NAMALWA (cell line): ENCODE measurements around the gene PEX13.

Experiments used
- DNase-seq: peaks from one replicate; pipeline ENCODE4 v3.0.0-alpha.2; 2015; ENCODE audit warnings: low spot score

PEX13 gene

GRCh38 chr2:61065714-61066709 lies 48.5 kb downstream of the PEX13 start, which contains the start of gene SANBR:
TSS of gene SANBR (plus strand) at chr2:61065871. CDS start at chr2:61070351, 4,480 bp downstream.
- DNase-seq = peak; percentile 89

- no peak for DNase-seq
Measured at GRCh38 chr2:61074100-61074499, 56.6 kb downstream of the PEX13 start.

GRCh38 chr2:61085883-61086282 lies 68.4 kb downstream of the PEX13 start:
- no peak for DNase-seq

GRCh38 chr2:61089797-61090196 lies 72.3 kb downstream of the PEX13 start:
- DNase-seq = no peak

- no peak for DNase-seq
Measured at GRCh38 chr2:61090386-61090921, 72.9 kb downstream of the PEX13 start.

- no peak for DNase-seq
Measured at GRCh38 chr2:61091485-61091884, 74.0 kb downstream of the PEX13 start.

- no peak for DNase-seq
Measured at GRCh38 chr2:61096438-61096837, 78.9 kb downstream of the PEX13 start.

GRCh38 chr2:61100801-61101200 lies 83.3 kb downstream of the PEX13 start:
- DNase-seq = no peak
